Measurements from ENCODE around the gene ABCD3. TPM values are rescaled to one million over a fixed set of nuclear protein-coding genes. Genes with fewer than 3 reads are reported as not detected.
"Not testable (repeated sequence)": the region's sequence is repeated elsewhere in the genome, so short reads cannot be mapped to it uniquely, and the experiment has no call there.

ABCD3 gene
- total RNA-seq, 1 donor from 2014 or later: 54.9 TPM

DNA sequence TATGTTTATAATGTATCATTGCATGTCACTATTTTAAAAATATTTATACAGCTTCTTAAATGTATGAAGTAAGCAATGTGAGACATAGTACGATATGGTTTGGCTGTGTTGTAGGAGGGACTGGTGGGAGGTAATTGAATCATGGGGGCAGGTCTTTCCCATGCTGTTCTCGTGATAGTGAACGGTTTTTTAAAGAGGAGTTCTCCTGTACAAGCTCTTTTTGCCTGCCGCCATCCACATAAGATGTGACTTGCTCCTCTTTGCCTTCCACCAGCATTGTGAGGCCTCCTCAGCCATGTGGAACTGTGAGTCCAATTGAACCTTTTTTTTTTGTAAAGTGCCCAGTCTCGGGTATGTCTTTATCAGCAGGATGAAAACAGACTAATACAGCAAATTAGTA, 10.3 kb downstream of the ABCD3 start:
- Histone ChIP-seq H3K4me3 (no peak overlapping the region), H3K27ac (no peak overlapping the region), H3K27me3 (ENCODE audit: low read depth) (no peaks in the 10 kb centered on the region), H3K9me3 (no peaks in the 10 kb centered on the region), H3K36me3 (no peaks in the 10 kb centered on the region), H3K4me1 (peaks cover 18% of the 10 kb centered on the region)
- ATAC-seq (no peak), DNase-seq (no peak)
- intact Hi-C loops (cut with DNase I): no loop called here
- TF ChIP-seq CTCF (IDR thresholded peaks at IDR 0.05): no peak

- H3K4me1 ChIP-seq: peaks cover 15% of the 10 kb centered on the region
- intact Hi-C loops (cut with DNase I); H3K4me3 ChIP-seq; H3K9me3 ChIP-seq; DNase-seq; H3K27ac ChIP-seq; H3K36me3 ChIP-seq; ATAC-seq; H3K27me3 ChIP-seq (ENCODE audit: low read depth): not testable (repeated sequence)
Observed at GRCh38 chr1:94428927-94429528, 10.8 kb downstream of the ABCD3 start.

GRCh38 chr1:94430066-94430465, 11.9 kb downstream of the ABCD3 start:
- ATAC-seq; H3K27ac ChIP-seq; DNase-seq; intact Hi-C loops (cut with DNase I); H3K27me3 ChIP-seq (ENCODE audit: low read depth); H3K9me3 ChIP-seq; H3K36me3 ChIP-seq; H3K4me3 ChIP-seq: not testable (repeated sequence)
- H3K4me1 ChIP-seq: peaks cover 11% of the 10 kb centered on the region

GRCh38 chr1:94433866-94434265, 15.7 kb downstream of the ABCD3 start:
- ATAC-seq: no peak
- H3K9me3 ChIP-seq: peaks cover 7% of the 10 kb centered on the region
- no peaks in the 10 kb centered on the region for H3K36me3 ChIP-seq
- no peaks in the 10 kb centered on the region for H3K27me3 ChIP-seq (ENCODE audit: low read depth)
- H3K4me1 ChIP-seq: peaks cover 3% of the 10 kb centered on the region
- H3K27ac ChIP-seq: no peak overlapping the region
- H3K4me3 ChIP-seq: no peak overlapping the region
- no peak for TF ChIP-seq CTCF (IDR thresholded peaks at IDR 0.05)
- DNase-seq: no peak
- intact Hi-C loops (cut with DNase I): no loop called here

GRCh38 chr1:94434365-94435045, 16.3 kb downstream of the ABCD3 start:
- Histone ChIP-seq H3K27ac (no peak overlapping the region), H3K27me3 (ENCODE audit: low read depth) (no peaks in the 10 kb centered on the region), H3K4me1 (peaks cover 8% of the 10 kb centered on the region), H3K4me3 (no peak overlapping the region), H3K36me3 (no peaks in the 10 kb centered on the region), H3K9me3 (peaks cover 7% of the 10 kb centered on the region)
- TF ChIP-seq CTCF (IDR thresholded peaks at IDR 0.05): no peak
- DNase-seq (no peak), ATAC-seq (no peak)
- intact Hi-C loops (cut with DNase I): no loop called here

- Histone ChIP-seq H3K4me1 (peaks cover 8% of the 10 kb centered on the region), H3K27ac (no peak overlapping the region), H3K36me3 (no peaks in the 10 kb centered on the region), H3K27me3 (ENCODE audit: low read depth) (no peaks in the 10 kb centered on the region), H3K4me3 (no peak overlapping the region), H3K9me3 (peaks cover 16% of the 10 kb centered on the region)
- no peak for TF ChIP-seq CTCF (IDR thresholded peaks at IDR 0.05)
- intact Hi-C loops (cut with DNase I): no loop called here
- DNase-seq (no peak), ATAC-seq (no peak)
Observed at GRCh38 chr1:94438692-94439276, 20.6 kb downstream of the ABCD3 start.
